AG20443 (cell line): ENCODE data around the gene DENND1A.
"Not testable (repeated sequence)": the region's sequence is repeated elsewhere in the genome, so short reads cannot be mapped to it uniquely, and the experiment has no call there.

Experiments used
- DNase-seq: peaks from one replicate; pipeline ENCODE4 v3.0.0; 2012; ENCODE audit warnings: low spot score, mixed read lengths

The DENND1A gene

GRCh38 chr9:123411636-123412035 is 518.3 kb downstream of the DENND1A start:
- no peak for DNase-seq

GRCh38 chr9:123411191-123411590 is 518.7 kb downstream of the DENND1A start:
- no peak for DNase-seq

- no peak for DNase-seq
These were observed 519.5 kb downstream of the DENND1A start for GRCh38 chr9:123410281-123410910.

- DNase-seq = no peak
These were observed 521.3 kb downstream of the DENND1A start for GRCh38 chr9:123408313-123409262.

- DNase-seq = no peak
These were observed 522.6 kb downstream of the DENND1A start for GRCh38 chr9:123407217-123407851.

GRCh38 chr9:123406691-123407216 is 523.2 kb downstream of the DENND1A start:
- DNase-seq = no peak

- DNase-seq = no peak
These were observed 523.9 kb downstream of the DENND1A start for GRCh38 chr9:123406016-123406415.

GRCh38 chr9:123402981-123403509 is 526.9 kb downstream of the DENND1A start:
- DNase-seq = no peak

- DNase-seq = peak; percentile 86
These were observed 527.9 kb downstream of the DENND1A start for GRCh38 chr9:123401879-123402513.

- DNase-seq = peak; percentile 47
These were observed 528.9 kb downstream of the DENND1A start for GRCh38 chr9:123400926-123401503.

- peak; percentile 61 for DNase-seq
These were observed 530.0 kb downstream of the DENND1A start for GRCh38 chr9:123399803-123400378.

GRCh38 chr9:123398938-123399337 is 531.0 kb downstream of the DENND1A start:
- DNase-seq = not testable (repeated sequence)

- no peak for DNase-seq
These were observed 532.0 kb downstream of the DENND1A start for GRCh38 chr9:123397975-123398374.

GRCh38 chr9:123395689-123396511 is 534.0 kb downstream of the DENND1A start:
- DNase-seq = no peak

GRCh38 chr9:123395276-123395688 is 534.6 kb downstream of the DENND1A start:
- DNase-seq = no peak

- no peak for DNase-seq
These were observed 535.4 kb downstream of the DENND1A start for GRCh38 chr9:123394291-123395235.

GRCh38 chr9:123392802-123393201 is 537.1 kb downstream of the DENND1A start:
- DNase-seq = no peak

- DNase-seq = no peak
These were observed 538.0 kb downstream of the DENND1A start for GRCh38 chr9:123391946-123392345.

GRCh38 chr9:123391233-123391632 is 538.7 kb downstream of the DENND1A start:
- DNase-seq = no peak
